Smooth muscle cell (in vitro differentiated cells): ENCODE measurements around the gene DAB2IP. TPM values are rescaled to one million over a fixed set of nuclear protein-coding genes. Genes with fewer than 3 reads are reported as not detected.

Experiments used
- DNase-seq: peaks from one replicate; lab custom pipeline; 2025; ENCODE audit not compliant: unreplicated experiment; lab: John Stamatoyannopoulos, UW
- H2AFZ ChIP-seq: fragments of 200-600 bp; sonication (generic); 2 replicates; pipeline ENCODE4 v1.6.0; 2016; ENCODE audit warnings: antibody characterized with exemption, low read depth, mild to moderate bottlenecking
- H3F3A ChIP-seq: fragments of 200-600 bp; sonication (generic); 2 replicates; pipeline ENCODE4 v1.6.0; 2017; ENCODE audit warnings: antibody characterized with exemption, low read depth
- H3K27ac ChIP-seq: fragments of 200-600 bp; sonication (generic); 2 replicates; pipeline ENCODE4 v1.5.1; 2016; ENCODE audit warnings: low read depth, mild to moderate bottlenecking
- H3K27me3 ChIP-seq: fragments of 200-600 bp; sonication (generic); 2 replicates; pipeline ENCODE4 v1.6.1; 2016; ENCODE audit warnings: low read depth, mild to moderate bottlenecking
- H3K36me3 ChIP-seq: fragments of 200-600 bp; sonication (generic); 2 replicates; pipeline ENCODE4 v1.5.1; 2016; ENCODE audit warnings: low read depth
- H3K4me1 ChIP-seq: fragments of 200-600 bp; sonication (generic); 2 replicates; pipeline ENCODE4 v1.5.1; 2016; ENCODE audit warnings: low read depth
- H3K4me2 ChIP-seq: fragments of 200-600 bp; sonication (generic); 2 replicates; pipeline ENCODE4 v1.6.0; 2016; ENCODE audit warnings: mild to moderate bottlenecking
- H3K4me3 ChIP-seq: fragments of 200-600 bp; sonication (generic); 2 replicates; pipeline ENCODE4 v1.5.1; 2016; ENCODE audit warnings: mild to moderate bottlenecking
- H3K79me2 ChIP-seq: fragments of 200-600 bp; sonication (generic); 2 replicates; pipeline ENCODE4 v1.6.0; 2016; ENCODE audit warnings: low read depth, mild to moderate bottlenecking
- H3K9ac ChIP-seq: fragments of 200-600 bp; sonication (generic); 2 replicates; pipeline ENCODE4 v1.6.0; 2016; ENCODE audit warnings: low read depth
- H3K9me3 ChIP-seq: fragments of 200-600 bp; sonication (generic); replicated peaks from 2 replicates; pipeline ENCODE4 v1.5.1; 2016; ENCODE audit warnings: low read depth
- H4K20me1 ChIP-seq: fragments of 200-600 bp; sonication (generic); 2 replicates; pipeline ENCODE4 v1.6.0; 2016; ENCODE audit warnings: low read depth
- CTCF ChIP-seq: fragments of 200-600 bp; sonication (generic); IDR thresholded peaks from 2 replicates; pipeline ENCODE4 v1.5.1; 2017; ENCODE audit warnings: borderline replicate concordance, mild to moderate bottlenecking, antibody characterized with exemption; ENCODE audit not compliant: insufficient read depth, poor library complexity, severe bottlenecking
- WGBS: methylation state at CpG from one replicate; pipeline ENCODE4 v1.1.7; 2016; ENCODE audit warnings: low lambda C conversion rate; 5-methylcytosine and 5-hydroxymethylcytosine counted together
- polyA plus RNA-seq: library from polyadenylated mRNA; unstranded; fragments of >200 nt; fragmentation: Nextera tagmentation; extraction: Ambion mirVana; gene quantifications from 2 replicates; pipeline ENCODE4 v1.2.1, GENCODE V29; 2016
- total RNA-seq: library from RNA; depleted of rRNA; stranded (reverse); fragments of >200 nt; gene quantifications from 2 replicates; pipeline ENCODE4 v1.2.3, GENCODE V29; 2014

DAB2IP gene
- total and polyA plus RNA-seq, 2 experiments from 2014 or later, result 10.4 to 15.5 TPM

GRCh38 chr9:121772600-121773285 is 121.3 kb downstream of the DAB2IP start:
- TF ChIP-seq CTCF, result no peak
- no peak overlapping the region for H3K9ac ChIP-seq

GRCh38 chr9:121773286-121773953 is 122.0 kb downstream of the DAB2IP start:
- Histone ChIP-seq H3K79me2 (peaks cover 5% of the 10 kb centered on the region), H4K20me1 (peaks cover 5% of the 10 kb centered on the region), H3K36me3 (peaks cover 10% of the 10 kb centered on the region), H3K27ac (no peak overlapping the region), H2AFZ (no peak overlapping the region), H3F3A (no peaks in the 10 kb centered on the region), H3K9me3 (no peaks in the 10 kb centered on the region), H3K4me2 (no peak overlapping the region), H3K4me3 (no peak overlapping the region), H3K4me1 (no peaks in the 10 kb centered on the region), H3K9ac (no peak overlapping the region), H3K27me3 (no peaks in the 10 kb centered on the region)
- 97% methylated on average over 11 of the region's 18 CpGs for WGBS
- DNase-seq, result no peak
- no peak for TF ChIP-seq CTCF

More at GRCh38 chr9:121772600-121773285, 121.3 kb downstream of the DAB2IP start:
- H3K27me3 ChIP-seq, result no peaks in the 10 kb centered on the region
- no peaks in the 10 kb centered on the region for H3K9me3 ChIP-seq
- 96% methylated on average over 44 of the region's 45 CpGs for WGBS
- no peak overlapping the region for H3K4me3 ChIP-seq
- no peaks in the 10 kb centered on the region for H3F3A ChIP-seq
- no peak overlapping the region for H2AFZ ChIP-seq
- peaks cover 6% of the 10 kb centered on the region for H3K36me3 ChIP-seq
- no peaks in the 10 kb centered on the region for H4K20me1 ChIP-seq
- no peaks in the 10 kb centered on the region for H3K4me1 ChIP-seq
- H3K27ac ChIP-seq, result no peak overlapping the region
- H3K4me2 ChIP-seq, result no peak overlapping the region
- peaks cover under 1% of the 10 kb centered on the region for H3K79me2 ChIP-seq
- DNase-seq, result no peak

GRCh38 chr9:121773954-121774714 is 122.7 kb downstream of the DAB2IP start:
- DNase-seq, result no peak
- no peak overlapping the region for H3K9ac ChIP-seq
- H2AFZ ChIP-seq, result no peak overlapping the region
- WGBS, result 97% methylated on average over 19 of the region's 19 CpGs
- peaks cover 12% of the 10 kb centered on the region for H4K20me1 ChIP-seq
- H3K4me3 ChIP-seq, result no peak overlapping the region
- H3K4me1 ChIP-seq, result peaks cover 6% of the 10 kb centered on the region
- H3K4me2 ChIP-seq, result no peak overlapping the region
- no peak for TF ChIP-seq CTCF
- peaks cover 5% of the 10 kb centered on the region for H3K79me2 ChIP-seq
- H3K9me3 ChIP-seq, result no peaks in the 10 kb centered on the region
- H3K27me3 ChIP-seq, result no peaks in the 10 kb centered on the region
- H3F3A ChIP-seq, result no peaks in the 10 kb centered on the region
- H3K27ac ChIP-seq, result no peak overlapping the region
- peaks cover 10% of the 10 kb centered on the region for H3K36me3 ChIP-seq
